Measurements from ENCODE around the gene SLC35E1. TPM values are rescaled to one million over a fixed set of nuclear protein-coding genes. Genes with fewer than 3 reads are reported as not detected.

SLC35E1 gene
- total and polyA plus RNA-seq, 2 of the 4 experiments (the other 2 are of a cell fraction) = 22.6 to 38.0 TPM

GRCh38 chr19:16619457-16619856 lies 47.2 kb upstream of the SLC35E1 start:
- Histone ChIP-seq H4K5ac (ENCODE audit: low read depth, low read length) (no peak overlapping the region), H4K8ac (ENCODE audit: low read depth in 2 of 2, low read length in 2 of 2) (no peak overlapping the region), H2BK20ac (ENCODE audit: low read depth, low read length) (no peak overlapping the region), H3K79me1 (ENCODE audit: low read depth in 1 of 2, low read length in 2 of 2) (peaks cover 23 to 97% of the 10 kb centered on the region in 2 experiments; a peak in 3 of 4 replicates), H2AFZ (replicated peaks; ENCODE audit: low read length, poor library complexity) (no peak overlapping the region), H3K27ac (ENCODE audit: insufficient read depth, low read length) (no peak overlapping the region), H3K4me3 (ENCODE audit: insufficient read depth, low read depth, low read length) (no peak overlapping the region), H3K9me1 (ENCODE audit: insufficient read depth, low read length) (peaks cover 60% of the 10 kb centered on the region), H3K36me3 (ENCODE audit: control insufficient read depth, insufficient read depth, low read length) (peaks cover 8% of the 10 kb centered on the region), H3K4ac (ENCODE audit: low read depth, low read length) (no peak overlapping the region), H2AK5ac (ENCODE audit: low read depth, low read length) (no peak overlapping the region), H3K18ac (ENCODE audit: low read depth, low read length) (no peak overlapping the region), H2BK15ac (ENCODE audit: low read depth, low read length) (no peak overlapping the region), H3K27me3 (ENCODE audit: control insufficient read depth, insufficient read depth, low read length) (no peaks in the 10 kb centered on the region), H3K9ac (ENCODE audit: low read depth, low read length) (no peak overlapping the region), H3K14ac (replicated peaks; ENCODE audit: low read depth, low read length) (no peak overlapping the region), H3K4me1 (ENCODE audit: control insufficient read depth, insufficient read depth, low read length) (peaks cover 6% of the 10 kb centered on the region; the same call in 1 of the 2 replicates), H3K56ac (ENCODE audit: extremely low read depth, insufficient read depth, low read length) (no peak overlapping the region), H2BK5ac (ENCODE audit: low read depth, low read length, poor library complexity, severe bottlenecking) (no peak overlapping the region), H2AK9ac (replicated peaks; ENCODE audit: low read depth, low read length, poor library complexity) (no peak overlapping the region), H4K20me1 (ENCODE audit: insufficient read depth, low read length) (peaks cover 100% of the 10 kb centered on the region), H3K23ac (ENCODE audit: low read depth, low read length) (no peak overlapping the region), H4K91ac (ENCODE audit: insufficient read depth, low read depth, low read length) (no peak overlapping the region), H3K9me3 (ENCODE audit: control insufficient read depth, insufficient read depth, low read length) (no peaks in the 10 kb centered on the region), H2BK120ac (ENCODE audit: low read depth, low read length) (no peak overlapping the region), H3K4me2 (ENCODE audit: low read depth, low read length) (no peak overlapping the region)
- ATAC-seq (ENCODE audit: low read depth) (no peak; the same call in 1 of the 2 replicates), DNase-seq (no peak)
- dilution Hi-C loops (cut with HindIII; ENCODE audit: low sequenced_read_pairs, unreplicated experiment) = no loop called here
- no TSS peak for BruUV-seq (replicated peaks)
- CTCF ChIA-PET = no interaction called here
- intact Hi-C loops (cut with micrococcal nuclease) = no loop called here
- TF ChIP-seq, protein P1, sequence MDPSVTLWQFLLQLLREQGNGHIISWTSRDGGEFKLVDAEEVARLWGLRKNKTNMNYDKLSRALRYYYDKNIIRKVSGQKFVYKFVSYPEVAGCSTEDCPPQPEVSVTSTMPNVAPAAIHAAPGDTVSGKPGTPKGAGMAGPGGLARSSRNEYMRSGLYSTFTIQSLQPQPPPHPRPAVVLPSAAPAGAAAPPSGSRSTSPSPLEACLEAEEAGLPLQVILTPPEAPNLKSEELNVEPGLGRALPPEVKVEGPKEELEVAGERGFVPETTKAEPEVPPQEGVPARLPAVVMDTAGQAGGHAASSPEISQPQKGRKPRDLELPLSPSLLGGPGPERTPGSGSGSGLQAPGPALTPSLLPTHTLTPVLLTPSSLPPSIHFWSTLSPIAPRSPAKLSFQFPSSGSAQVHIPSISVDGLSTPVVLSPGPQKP (IDR thresholded peaks at IDR 0.05; ENCODE audit: borderline replicate concordance, low read depth, low read length) = no peak
- no peak for TF ChIP-seq MAFK (IDR thresholded peaks at IDR 0.05; ENCODE audit: low read depth, low read length)
- no peak for TF ChIP-seq MXI1 (IDR thresholded peaks at IDR 0.05; ENCODE audit: borderline replicate concordance, low read depth, low read length)
- TF ChIP-seq CTCF (conservative IDR thresholded peaks at IDR 0.05; ENCODE audit: low read depth, low read length) = no peak
- TF ChIP-seq CEBPB (IDR thresholded peaks at IDR 0.05; ENCODE audit: low read depth, low read length) = no peak
- no peak for TF ChIP-seq RAD21 (IDR thresholded peaks at IDR 0.05; ENCODE audit: low read length)
- TF ChIP-seq POLR2A (IDR thresholded peaks at IDR 0.05; ENCODE audit: low read depth, low read length) = no peak
- TF ChIP-seq FOS (IDR thresholded peaks at IDR 0.05; ENCODE audit: low read depth, low read length) = no peak
- no peak for TF ChIP-seq NFE2L2 (IDR thresholded peaks at IDR 0.05; ENCODE audit: low read depth, low read length)
- no peak for TF ChIP-seq RCOR1 (IDR thresholded peaks at IDR 0.05; ENCODE audit: insufficient replicate concordance, low read length)
- TF ChIP-seq BHLHE40 (IDR thresholded peaks at IDR 0.05; ENCODE audit: low read depth, low read length) = no peak
- no peak for TF ChIP-seq USF2 (IDR thresholded peaks at IDR 0.05; ENCODE audit: low read depth, low read length)
- TF ChIP-seq CHD1 (IDR thresholded peaks at IDR 0.05; ENCODE audit: low read depth, low read length) = no peak
- no peak for TF ChIP-seq MAZ (IDR thresholded peaks at IDR 0.05; ENCODE audit: borderline replicate concordance, low read depth, low read length)
- no peak for TF ChIP-seq RFX5 (IDR thresholded peaks at IDR 0.05; ENCODE audit: low read depth, low read length)
- TF ChIP-seq SMC3 (IDR thresholded peaks at IDR 0.05; ENCODE audit: low read depth, low read length) = no peak
- POLR2A ChIA-PET (ENCODE audit: unreplicated experiment) = no interaction called here
- in situ Hi-C loops (cut with MboI; ENCODE audit: low sequenced_read_pairs) = no loop called here
- WGBS, 2 experiments (ENCODE audit: extremely low coverage in 2 of 2, insufficient read length in 1 of 2) = no CpG with 5 or more reads among the region's 7 CpGs

Data from IMR-90 (cell line).